ENCODE data around the gene CCL13. TPM values are rescaled to one million over a fixed set of nuclear protein-coding genes. Genes with fewer than 3 reads are reported as not detected.

CCL13 gene
- total and polyA plus RNA-seq, 4 donors: 0.12 to 0.84 TPM; not detected in 2

GRCh38 chr17:34314279-34314678 lies 42.0 kb upstream of the CCL13 start:
- TF ChIP-seq NR2F2 (IDR thresholded peaks at IDR 0.05) (peak; percentile 71), FOXA1 (IDR thresholded peaks at IDR 0.05) (no peak)
- WGBS: 36% methylated on average over 4 of the region's 4 CpGs
- no peak overlapping the region for H3K4me3 ChIP-seq (ENCODE audit: low read depth in 1 of 3, low read length in 3 of 3)
- no peaks in the 10 kb centered on the region for H3K9me3 ChIP-seq (ENCODE audit: control insufficient read depth in 4 of 4, low read length in 3 of 4)
- DNase-seq (ENCODE audit: low spot score): no peak
- H3K27me3 ChIP-seq (ENCODE audit: control insufficient read depth in 4 of 4, insufficient read depth in 4 of 4, low read length in 3 of 4): peaks cover 0 to 7% (median 1%) of the 10 kb centered on the region in 4 donors
- no peaks in the 10 kb centered on the region for H3K36me3 ChIP-seq (ENCODE audit: control insufficient read depth in 4 of 4, insufficient read depth in 3 of 4, low read depth in 1 of 4, low read length in 3 of 4)
- H3K27ac ChIP-seq (ENCODE audit: low read depth in 1 of 2, low read length in 2 of 2): peak overlapping the region in 1 of 2 donors; percentile 38
- no peak overlapping the region for H3K9ac ChIP-seq (ENCODE audit: low read depth in 1 of 2, low read length in 2 of 2)
- no peaks in the 10 kb centered on the region for H3K4me1 ChIP-seq (ENCODE audit: control insufficient read depth in 4 of 4, insufficient read depth in 4 of 4, low read length in 3 of 4)

GRCh38 chr17:34318474-34318873 lies 37.8 kb upstream of the CCL13 start:
- Histone ChIP-seq H3K4me1 (ENCODE audit: control insufficient read depth in 4 of 4, insufficient read depth in 4 of 4, low read length in 3 of 4) (no peaks in the 10 kb centered on the region), H3K27ac (ENCODE audit: low read depth in 1 of 2, low read length in 2 of 2) (no peak overlapping the region), H3K9me3 (ENCODE audit: control insufficient read depth in 4 of 4, low read length in 3 of 4) (no peaks in the 10 kb centered on the region), H3K27me3 (ENCODE audit: control insufficient read depth in 4 of 4, insufficient read depth in 4 of 4, low read length in 3 of 4) (peaks cover 0 to 2% (median 0%) of the 10 kb centered on the region in 4 donors), H3K36me3 (ENCODE audit: control insufficient read depth in 4 of 4, insufficient read depth in 3 of 4, low read depth in 1 of 4, low read length in 3 of 4) (no peaks in the 10 kb centered on the region), H3K9ac (ENCODE audit: low read depth in 1 of 2, low read length in 2 of 2) (no peak overlapping the region), H3K4me3 (ENCODE audit: low read depth in 1 of 3, low read length in 3 of 3) (no peak overlapping the region)
- WGBS: 65% methylated on average over 3 of the region's 3 CpGs
- no peak for TF ChIP-seq SP1 (IDR thresholded peaks at IDR 0.05)
- no peak for TF ChIP-seq REST (IDR thresholded peaks at IDR 0.05)
- no peak for TF ChIP-seq ZBTB33 (IDR thresholded peaks at IDR 0.05)
- TF ChIP-seq GABPA (IDR thresholded peaks at IDR 0.05 in 1 of 2, conservative IDR thresholded peaks at IDR 0.05 in 1 of 2): no peak
- TF ChIP-seq FOXA2 (IDR thresholded peaks at IDR 0.05): no peak
- no peak for TF ChIP-seq ATF3 (IDR thresholded peaks at IDR 0.05)
- TF ChIP-seq JUND (IDR thresholded peaks at IDR 0.05): no peak
- no peak for TF ChIP-seq HNF4G (IDR thresholded peaks at IDR 0.05)
- TF ChIP-seq YY1 (IDR thresholded peaks at IDR 0.05): no peak
- TF ChIP-seq FOXA1 (IDR thresholded peaks at IDR 0.05): no peak
- no peak for TF ChIP-seq HNF4A (conservative IDR thresholded peaks at IDR 0.05)
- TF ChIP-seq TAF1 (conservative IDR thresholded peaks at IDR 0.05): no peak
- no peak for TF ChIP-seq MAX (IDR thresholded peaks at IDR 0.05)
- TF ChIP-seq CTCF (IDR thresholded peaks at IDR 0.05; ENCODE audit: low read depth, low read length, missing input control): no peak
- TF ChIP-seq NR2F2 (IDR thresholded peaks at IDR 0.05): no peak
- TF ChIP-seq EGR1 (IDR thresholded peaks at IDR 0.05; ENCODE audit: low read depth in 2 of 2): no peak
- TF ChIP-seq RAD21 (IDR thresholded peaks at IDR 0.05): no peak
- TF ChIP-seq RXRA (IDR thresholded peaks at IDR 0.05): no peak
- DNase-seq (ENCODE audit: low spot score): no peak
